Natural killer cell (primary cell): Measurements from ENCODE around the gene MFSD2B. TPM values are rescaled to one million over a fixed set of nuclear protein-coding genes. Genes with fewer than 3 reads are reported as not detected.

Experiments used
- ATAC-seq, 3 donors: fragments of 150-1000 bp in 2 of 3; fragments of 200-7000 bp in 1 of 3; cut with Tn5 transposase; 1 replicate in 1 of 3; 2 replicates in 2 of 3; pipeline ENCODE4 v1.10.0; 2021; ENCODE audit warnings: mild to moderate bottlenecking in 2 of 3, moderate library complexity in 2 of 3
- DNase-seq, 2 donors: peaks; one replicate each; pipeline versions ENCODE4 v3.0.0 to v3.0.0-alpha.2; 2013 to 2021; ENCODE audit warnings: mixed read lengths in 1 of 2
- H3K27ac ChIP-seq: one replicate; pipeline ENCODE4 v1.5.1; 2013; ENCODE audit warnings: mild to moderate bottlenecking, low read length
- H3K27me3 ChIP-seq: one replicate; pipeline ENCODE4 v1.6.1; 2013; ENCODE audit warnings: low read length; ENCODE audit not compliant: control insufficient read depth, insufficient read depth
- H3K36me3 ChIP-seq: one replicate; pipeline ENCODE4 v1.6.1; 2013; ENCODE audit warnings: low read length; ENCODE audit not compliant: control insufficient read depth, insufficient read depth
- H3K4me1 ChIP-seq: one replicate; pipeline ENCODE4 v1.6.1; 2013; ENCODE audit warnings: low read length; ENCODE audit not compliant: control insufficient read depth, insufficient read depth
- H3K4me3 ChIP-seq: one replicate; pipeline ENCODE4 v1.5.1; 2013; ENCODE audit warnings: low read length
- H3K9me3 ChIP-seq: one replicate; pipeline ENCODE4 v1.6.1; 2013; ENCODE audit warnings: low read length; ENCODE audit not compliant: control insufficient read depth, insufficient read depth
- H3K27ac Mint-ChIP-seq, 2 donors: one replicate each; pipeline ENCODE4 v1.8.0; 2022; ENCODE audit warnings: mild to moderate bottlenecking in 2 of 2, mixed read lengths in 2 of 2, moderate library complexity in 1 of 2
- H3K27me3 Mint-ChIP-seq, 2 donors: one replicate each; pipeline ENCODE4 v1.8.0; 2022; ENCODE audit warnings: low read depth in 2 of 2, mixed read lengths in 2 of 2
- H3K36me3 Mint-ChIP-seq: one replicate; pipeline ENCODE4 v1.8.0; 2022; ENCODE audit warnings: mixed read lengths
- H3K4me1 Mint-ChIP-seq, 2 donors: one replicate each; pipeline ENCODE4 v1.8.0; 2022; ENCODE audit warnings: mixed read lengths in 2 of 2
- H3K4me3 Mint-ChIP-seq: one replicate; pipeline ENCODE4 v1.8.0; 2022; ENCODE audit warnings: mild to moderate bottlenecking, moderate library complexity, mixed read lengths
- H3K9me3 Mint-ChIP-seq, 2 donors: one replicate each; pipeline ENCODE4 v1.8.0; 2022; ENCODE audit warnings: mixed read lengths in 2 of 2
- CTCF ChIP-seq: fragments of 200-600 bp; IDR thresholded peaks from one replicate; pipeline ENCODE4 v1.8.0; 2022; ENCODE audit warnings: antibody characterized with exemption
- WGBS: methylation state at CpG from one replicate; pipeline ENCODE4 v1.1.7; 2013; ENCODE audit warnings: missing lambda C conversion rate; ENCODE audit not compliant: insufficient coverage; 5-methylcytosine and 5-hydroxymethylcytosine counted together
- intact Hi-C: fragments of 100-400 bp; cut with micrococcal nuclease; formaldehyde crosslinking; loops from one replicate; pipeline ENCODE4 v1.14.2; 2022
- total RNA-seq, 4 donors: library from RNA; stranded (reverse); fragments of 120-200 nt in 1 of 4; gene quantifications; one replicate each; pipeline versions ENCODE4 v1.2.3 to v1.2.4, GENCODE V29; 2013 to 2022

MFSD2B gene
- total RNA-seq, 3 donors from 2014 or later (not counting 1 experiment from before 2014, with no cell fraction given) = 0.93 to 1.1 TPM; not detected in 1

GRCh38 chr2:24015562-24016375, 5.9 kb downstream of the MFSD2B start:
- Histone ChIP-seq H3K36me3 (no peaks in the 10 kb centered on the region), H3K9me3 (no peaks in the 10 kb centered on the region), H3K27me3 (peaks cover 5% of the 10 kb centered on the region), H3K27ac (no peak overlapping the region), H3K4me1 (peaks cover 7% of the 10 kb centered on the region), H3K4me3 (no peak overlapping the region)
- Mint-ChIP-seq H3K4me1 (peaks cover 12 to 18% of the 10 kb centered on the region in 2 donors), H3K4me3 (no peak overlapping the region), H3K27me3 (peaks cover 14 to 19% of the 10 kb centered on the region in 2 donors), H3K36me3 (no peaks in the 10 kb centered on the region), H3K27ac (no peak overlapping the region), H3K9me3 (no peaks in the 10 kb centered on the region)
- no peak for ATAC-seq
- 94% methylated on average over 10 of the region's 11 CpGs for WGBS
- no peak for DNase-seq
- intact Hi-C loops = no loop called here
- no peak for TF ChIP-seq CTCF

- H3K4me3 ChIP-seq = no peak overlapping the region
- H3K4me1 ChIP-seq = peaks cover 1% of the 10 kb centered on the region
- 95% methylated on average over 9 of the region's 9 CpGs for WGBS
- H3K36me3 Mint-ChIP-seq = no peaks in the 10 kb centered on the region
- peaks cover 6 to 12% of the 10 kb centered on the region in 2 donors for H3K4me1 Mint-ChIP-seq
- TF ChIP-seq CTCF = no peak
- no peak overlapping the region for H3K27ac Mint-ChIP-seq
- intact Hi-C loops = no loop called here
- no peaks in the 10 kb centered on the region for H3K9me3 Mint-ChIP-seq
- no peaks in the 10 kb centered on the region for H3K36me3 ChIP-seq
- no peak overlapping the region for H3K27ac ChIP-seq
- peaks cover 11 to 13% of the 10 kb centered on the region in 2 donors for H3K27me3 Mint-ChIP-seq
- no peak overlapping the region for H3K4me3 Mint-ChIP-seq
- H3K9me3 ChIP-seq = no peaks in the 10 kb centered on the region
- H3K27me3 ChIP-seq = no peaks in the 10 kb centered on the region
- DNase-seq = no peak
- no peak for ATAC-seq
Observed at GRCh38 chr2:24016376-24016761, 6.5 kb downstream of the MFSD2B start.

- DNase-seq = no peak
- H3K27me3 ChIP-seq = no peaks in the 10 kb centered on the region
- no peak for TF ChIP-seq CTCF
- H3K9me3 ChIP-seq = no peaks in the 10 kb centered on the region
- peak in 1 of 3 donors; percentile 6 for ATAC-seq
- no peak overlapping the region for H3K27ac ChIP-seq
- H3K36me3 ChIP-seq = no peaks in the 10 kb centered on the region
- Mint-ChIP-seq H3K9me3 (no peaks in the 10 kb centered on the region), H3K36me3 (no peaks in the 10 kb centered on the region), H3K4me1 (peaks cover 0 to 5% of the 10 kb centered on the region in 2 donors), H3K4me3 (no peak overlapping the region), H3K27me3 (peaks cover 6% of the 10 kb centered on the region in 2 donors), H3K27ac (no peak overlapping the region)
- intact Hi-C loops = no loop called here
- H3K4me3 ChIP-seq = no peak overlapping the region
- no peaks in the 10 kb centered on the region for H3K4me1 ChIP-seq
- 89% methylated on average over 35 of the region's 35 CpGs for WGBS
Observed at GRCh38 chr2:24016853-24017703, 7.2 kb downstream of the MFSD2B start.
